MM.1S (cell line): ENCODE results near the gene KLHDC10.

Source experiments
- CTCF ChIP-seq: fragments of 300-600 bp; sonication (generic); IDR thresholded peaks from 2 replicates; pipeline ENCODE4 v1.5.1; 2016; ENCODE audit warnings: antibody characterized with exemption, low read length, mixed read lengths
- EZH2 ChIP-seq: fragments of 300-600 bp; sonication (generic); optimal IDR thresholded peaks from 2 replicates; pipeline ENCODE3; 2017; ENCODE audit warnings: low read depth, mild to moderate bottlenecking, antibody characterized with exemption, low read length, mixed read lengths
- EZH2phosphoT487 ChIP-seq: fragments of 300-600 bp; sonication (generic); IDR thresholded peaks from 2 replicates; pipeline ENCODE4 v1.6.1; 2018; ENCODE audit warnings: antibody characterized with exemption, low read length

GRCh38 chr7:130181263-130181605, 110.9 kb downstream of the KLHDC10 start:
- no peak for TF ChIP-seq CTCF
- TF ChIP-seq EZH2 = no peak
- TF ChIP-seq EZH2phosphoT487 = no peak
